B cell (primary cell): ENCODE measurements around the gene MEIOB. TPM values are rescaled to one million over a fixed set of nuclear protein-coding genes. Genes with fewer than 3 reads are reported as not detected.

Experiments used
- ATAC-seq: fragments of 200-7000 bp; cut with Tn5 transposase; one replicate; pipeline ENCODE4 v1.10.0; 2021; ENCODE audit warnings: low read depth, mild to moderate bottlenecking, moderate number of reproducible peaks, moderate library complexity
- CTCF ChIA-PET: fragments of 350-600 bp; sonication (Branson Sonifier 250); formaldehyde crosslinking; loops from one replicate; lab custom pipeline; 2021; ENCODE audit warnings: antibody characterized with exemption, inconsistent platforms; lab: Charles Lee
- POLR2A ChIA-PET: fragments of 350-600 bp; sonication (Branson Sonifier 250); formaldehyde crosslinking; loops from one replicate; lab custom pipeline; 2021; ENCODE audit warnings: antibody characterized with exemption; lab: Charles Lee
- DNase-seq: peaks from one replicate; pipeline ENCODE4 v3.0.0; 2013
- H2AFZ ChIP-seq: 2 replicates; pipeline ENCODE4 v1.6.1; 2012; ENCODE audit warnings: mild to moderate bottlenecking, low read depth, low read length; ENCODE audit not compliant: insufficient read depth, poor library complexity, severe bottlenecking
- H3K27ac ChIP-seq, 2 donors: 1 replicate in 1 of 2; 2 replicates in 1 of 2; pipeline ENCODE4 v1.5.1; 2012 to 2013; ENCODE audit warnings: low read length in 2 of 2, mild to moderate bottlenecking in 2 of 2, moderate library complexity in 1 of 2
- H3K27me3 ChIP-seq, 4 experiments: fragments of 200-600 bp in 1 of 4; sonication (generic) in 1 of 4; replicated peaks in 1 of 4; 1 replicate in 2 of 4; 2 replicates in 2 of 4; pipeline versions ENCODE4 v1.6.1 to v1.7.0; 2013 to 2016; ENCODE audit warnings: low read length in 3 of 4, mild to moderate bottlenecking in 2 of 4, mixed read lengths in 1 of 4, moderate library complexity in 1 of 4; ENCODE audit not compliant: insufficient read depth in 4 of 4, control insufficient read depth in 3 of 4; ENCODE audit errors: control extremely low read depth in 1 of 4
- H3K36me3 ChIP-seq, 2 experiments: replicated peaks in 1 of 2; 1 replicate in 1 of 2; 2 replicates in 1 of 2; pipeline versions ENCODE4 v1.6.1 to v1.7.1; 2013; ENCODE audit warnings: low read length in 1 of 2; ENCODE audit not compliant: insufficient read depth in 2 of 2, control insufficient read depth in 1 of 2; ENCODE audit errors: control extremely low read depth in 1 of 2, extremely low read depth in 1 of 2
- H3K4me1 ChIP-seq, 2 donors: fragments of 200-600 bp in 1 of 2; sonication (generic) in 1 of 2; 1 replicate in 1 of 2; 2 replicates in 1 of 2; pipeline versions ENCODE4 v1.5.1 to v1.6.1; 2013 to 2017; ENCODE audit warnings: low read length in 2 of 2; ENCODE audit not compliant: control insufficient read depth in 2 of 2, insufficient read depth in 2 of 2
- H3K4me2 ChIP-seq: replicated peaks from 2 replicates; pipeline ENCODE3; 2012; ENCODE audit warnings: mild to moderate bottlenecking, low read depth, low read length; ENCODE audit not compliant: poor library complexity, severe bottlenecking
- H3K4me3 ChIP-seq, 5 experiments: fragments of 200-600 bp in 1 of 5; sonication (generic) in 1 of 5; 1 replicate in 3 of 5; 2 replicates in 2 of 5; pipeline versions ENCODE4 v1.5.1 to v1.7.0; 2011 to 2016; ENCODE audit warnings: low read length in 4 of 5, mild to moderate bottlenecking in 4 of 5, low read depth in 2 of 5, control low read depth in 1 of 5, moderate library complexity in 1 of 5; ENCODE audit not compliant: insufficient read depth in 1 of 5; ENCODE audit errors: control extremely low read depth in 1 of 5, extremely low read depth in 1 of 5
- H3K79me2 ChIP-seq: fragments of 200-600 bp; sonication (generic); one replicate; pipeline ENCODE4 v1.6.0; 2016; ENCODE audit warnings: low read length; ENCODE audit not compliant: control insufficient read depth, insufficient read depth
- H3K9ac ChIP-seq: fragments of 200-600 bp; sonication (generic); 2 replicates; pipeline ENCODE4 v1.6.1; 2017; ENCODE audit warnings: mild to moderate bottlenecking, low read length, moderate library complexity
- H3K9me3 ChIP-seq, 3 donors: one replicate each; pipeline versions ENCODE4 v1.6.1 to v1.7.1; 2013; ENCODE audit warnings: low read length in 2 of 3; ENCODE audit not compliant: control insufficient read depth in 2 of 3, insufficient read depth in 1 of 3; ENCODE audit errors: control extremely low read depth in 1 of 3
- H4K20me1 ChIP-seq: 2 replicates; pipeline ENCODE4 v1.6.0; 2012; ENCODE audit warnings: mild to moderate bottlenecking, low read length; ENCODE audit not compliant: insufficient read depth, control insufficient read depth, poor library complexity, severe bottlenecking
- H3K27ac Mint-ChIP-seq: one replicate; pipeline ENCODE4 v1.8.0; 2021; ENCODE audit warnings: mixed read lengths
- H3K27me3 Mint-ChIP-seq: one replicate; pipeline ENCODE4 v1.8.0; 2021; ENCODE audit warnings: mixed read lengths
- H3K4me1 Mint-ChIP-seq: one replicate; pipeline ENCODE4 v1.8.0; 2021; ENCODE audit warnings: mixed read lengths
- H3K4me3 Mint-ChIP-seq: one replicate; pipeline ENCODE4 v1.8.0; 2021; ENCODE audit warnings: mixed read lengths
- H3K9me3 Mint-ChIP-seq: one replicate; pipeline ENCODE4 v1.8.0; 2022; ENCODE audit warnings: mixed read lengths; ENCODE audit not compliant: insufficient read depth
- CTCF ChIP-seq: fragments of 200-600 bp; IDR thresholded peaks from one replicate; pipeline ENCODE4 v1.8.0; 2022; ENCODE audit warnings: antibody characterized with exemption, mild to moderate bottlenecking
- EZH2 ChIP-seq: IDR thresholded peaks from 2 replicates; pipeline ENCODE4 v1.6.1; 2012; ENCODE audit warnings: borderline replicate concordance, low read depth, mild to moderate bottlenecking, moderate library complexity, low read length; ENCODE audit not compliant: insufficient read depth, poor library complexity, severe bottlenecking
- WGBS: methylation state at CpG from one replicate; pipeline ENCODE4 v1.1.5; 2013; ENCODE audit warnings: missing lambda C conversion rate; ENCODE audit not compliant: insufficient coverage; 5-methylcytosine and 5-hydroxymethylcytosine counted together
- intact Hi-C: fragments of 100-400 bp; cut with micrococcal nuclease; formaldehyde crosslinking; loops from one replicate; pipeline ENCODE4 v1.10.0; 2022
- polyA plus RNA-seq: library from polyadenylated mRNA; depleted of rRNA; stranded (reverse); fragments of >200 nt; gene quantifications from 2 replicates; pipeline ENCODE4 v1.2.3, GENCODE V29; 2012
- total RNA-seq, 2 donors: library from RNA; stranded (reverse); fragments of 120-200 nt in 1 of 2; gene quantifications; 1 replicate in 1 of 2; 2 replicates in 1 of 2; pipeline versions ENCODE4 v1.2.3 to v1.2.4, GENCODE V29; 2013 to 2022

Gene MEIOB
- total and polyA plus RNA-seq, 2 donors (not counting 1 experiment from before 2014, with no cell fraction given) = not detected

GRCh38 chr16:1913327-1914083, 41.5 kb upstream of the MEIOB start:
- Histone ChIP-seq H3K27ac (no peak overlapping the region), H3K4me1 (no peaks in the 10 kb centered on the region), H4K20me1 (no peaks in the 10 kb centered on the region), H3K79me2 (no peaks in the 10 kb centered on the region), H3K9ac (no peak overlapping the region), H3K9me3 (peaks cover 0 to 3% (median 0%) of the 10 kb centered on the region in 3 donors), H3K27me3 (peaks cover 0 to 27% (median 4%) of the 10 kb centered on the region in 4 experiments), H3K4me2 (no peak overlapping the region), H3K4me3 (no peak overlapping the region), H2AFZ (no peak overlapping the region), H3K36me3 (no peaks in the 10 kb centered on the region)
- 71% methylated on average over 8 of the region's 21 CpGs for WGBS
- no peak for DNase-seq
- Mint-ChIP-seq H3K9me3 (no peaks in the 10 kb centered on the region), H3K27me3 (peaks cover 22% of the 10 kb centered on the region), H3K27ac (no peak overlapping the region), H3K4me1 (no peaks in the 10 kb centered on the region), H3K4me3 (no peak overlapping the region)
- intact Hi-C loops = no loop called here
- TF ChIP-seq CTCF (no peak), EZH2 (no peak)
- CTCF ChIA-PET = no interaction called here
- ATAC-seq = no peak
- POLR2A ChIA-PET = no interaction called here

GRCh38 chr16:1912215-1912543, 40.2 kb upstream of the MEIOB start:
- Histone ChIP-seq H2AFZ (no peak overlapping the region), H3K27me3 (peaks cover 0 to 29% (median 3%) of the 10 kb centered on the region in 4 experiments), H3K4me1 (no peaks in the 10 kb centered on the region), H4K20me1 (no peaks in the 10 kb centered on the region), H3K27ac (no peak overlapping the region), H3K36me3 (no peaks in the 10 kb centered on the region), H3K4me2 (no peak overlapping the region), H3K9me3 (peaks cover 0 to 3% (median 0%) of the 10 kb centered on the region in 3 donors), H3K4me3 (no peak overlapping the region), H3K9ac (no peak overlapping the region), H3K79me2 (no peaks in the 10 kb centered on the region)
- DNase-seq (no peak), ATAC-seq (no peak)
- peaks cover 24% of the 10 kb centered on the region for H3K27me3 Mint-ChIP-seq
- no peaks in the 10 kb centered on the region for H3K4me1 Mint-ChIP-seq
- no peaks in the 10 kb centered on the region for H3K9me3 Mint-ChIP-seq
- POLR2A ChIA-PET = no interaction called here
- CTCF ChIA-PET = no interaction called here
- no peak overlapping the region for H3K27ac Mint-ChIP-seq
- H3K4me3 Mint-ChIP-seq = no peak overlapping the region
- intact Hi-C loops = no loop called here
- 93% methylated on average over 17 of the region's 17 CpGs for WGBS
- TF ChIP-seq CTCF (no peak), EZH2 (no peak)
